Iris pigment epithelial cell (primary cell): ENCODE data around the gene KCNAB1.

ENCODE experiments used
- DNase-seq: peaks from one replicate; pipeline ENCODE4 v3.0.0-alpha.2; 2011; ENCODE audit warnings: low read depth

KCNAB1 gene

GRCh38 chr3:156497326-156497725 lies 376.9 kb downstream of the KCNAB1 start:
- DNase-seq = no peak

- DNase-seq = no peak
Observed at GRCh38 chr3:156498307-156498706, 377.9 kb downstream of the KCNAB1 start.

GRCh38 chr3:156507285-156507684 lies 386.9 kb downstream of the KCNAB1 start:
- no peak for DNase-seq

- DNase-seq = peak; percentile 64
Observed at GRCh38 chr3:156509189-156510174, 389.1 kb downstream of the KCNAB1 start.

DNA sequence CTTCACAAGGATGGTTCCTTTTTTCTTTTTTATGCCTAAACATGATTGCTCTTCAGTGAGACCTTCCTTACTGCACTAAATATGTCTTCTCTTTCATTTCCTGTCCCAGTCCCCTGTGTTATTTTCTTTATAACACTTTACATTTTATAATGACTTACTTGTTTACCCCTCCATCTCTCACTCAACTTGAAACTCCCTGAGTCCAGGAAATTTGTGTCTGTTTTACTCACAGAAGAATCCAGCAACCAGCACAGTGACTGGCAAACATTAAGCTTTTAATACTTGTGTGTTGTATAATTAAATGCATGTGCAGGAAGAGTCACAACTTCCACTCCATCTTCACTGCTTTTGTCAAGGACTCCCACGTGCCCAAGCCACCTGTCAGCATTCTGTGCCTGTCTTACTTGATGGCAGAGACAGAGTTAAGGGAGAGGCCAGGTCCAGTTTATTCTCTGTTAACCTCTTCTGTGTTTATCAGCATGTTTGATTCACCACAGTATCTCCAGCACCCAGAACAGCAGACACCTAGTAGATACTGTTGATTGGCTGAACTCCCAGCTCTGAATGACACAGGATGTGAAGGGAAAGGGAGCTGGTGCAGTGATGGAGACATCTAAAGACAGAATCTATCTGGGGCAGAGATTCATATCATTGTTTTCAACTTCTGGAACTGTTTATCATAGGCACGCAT lies 391.8 kb downstream of the KCNAB1 start:
- no peak for DNase-seq

- DNase-seq = no peak
Observed at GRCh38 chr3:156513619-156514018, 393.2 kb downstream of the KCNAB1 start.

DNA sequence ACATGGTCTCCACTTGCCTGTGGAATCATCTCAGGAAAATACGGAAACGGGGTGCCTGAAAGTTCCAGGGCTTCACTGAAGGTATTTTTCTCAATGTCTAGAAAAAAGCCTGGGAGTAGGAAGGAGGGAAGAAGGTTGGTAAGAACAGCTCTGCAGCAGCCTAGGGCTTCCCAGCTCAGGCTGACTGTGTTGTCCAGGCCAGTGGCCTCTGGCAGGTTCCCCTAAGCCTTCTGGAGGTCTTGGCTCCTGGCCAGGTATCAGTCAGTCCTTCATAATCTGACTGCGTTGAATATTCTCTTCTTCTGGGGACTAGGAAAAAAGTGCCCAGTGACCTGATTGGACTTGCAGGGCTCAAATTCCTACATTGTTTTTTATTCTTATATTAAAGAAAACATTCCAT lies 395.9 kb downstream of the KCNAB1 start:
- DNase-seq = no peak

DNA sequence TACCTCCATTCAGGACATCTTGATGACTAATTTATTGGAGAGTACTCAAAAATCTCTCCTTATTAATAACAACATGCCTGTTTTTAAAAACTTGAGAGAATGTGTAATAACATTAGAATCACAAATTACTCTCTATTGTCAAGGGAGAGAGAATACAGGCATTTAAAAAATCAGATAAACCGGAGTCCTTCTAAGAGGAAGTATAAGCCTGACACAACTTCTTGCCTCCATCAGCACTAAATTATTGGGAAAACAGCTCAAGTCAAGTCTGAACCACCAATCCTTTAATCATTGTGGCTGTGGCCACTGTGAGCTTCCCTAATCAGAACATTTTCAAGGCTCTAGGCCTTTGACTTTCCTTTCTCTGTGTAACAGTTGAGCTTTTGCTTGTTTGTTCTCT lies 396.6 kb downstream of the KCNAB1 start:
- no peak for DNase-seq

- DNase-seq = no peak
Observed at GRCh38 chr3:156518726-156519125, 398.3 kb downstream of the KCNAB1 start.

DNA sequence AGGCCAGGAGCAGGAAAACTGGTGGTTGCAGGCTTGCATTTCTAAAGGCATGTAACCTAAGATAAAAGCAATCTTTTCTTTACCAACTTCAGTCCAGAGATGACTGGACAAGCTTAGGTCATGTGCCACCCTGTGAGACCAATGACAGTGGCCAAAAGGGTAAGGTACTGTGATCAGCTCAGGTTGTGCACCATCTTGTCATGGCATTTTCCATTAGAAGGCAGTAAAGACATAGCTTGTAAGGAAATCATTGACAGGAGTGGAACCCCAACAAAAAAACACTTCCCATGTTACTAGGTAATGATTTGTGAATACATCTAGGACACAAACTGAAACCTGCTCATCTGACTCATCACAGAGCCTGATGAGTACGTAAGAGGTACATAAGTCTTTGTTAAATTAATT lies 399.4 kb downstream of the KCNAB1 start:
- DNase-seq = no peak

- no peak for DNase-seq
Observed at GRCh38 chr3:156522673-156523072, 402.3 kb downstream of the KCNAB1 start.

- peak; percentile 33 for DNase-seq
Observed at GRCh38 chr3:156525808-156526207, 405.4 kb downstream of the KCNAB1 start.

GRCh38 chr3:156527060-156527459 lies 406.7 kb downstream of the KCNAB1 start:
- no peak for DNase-seq

DNA sequence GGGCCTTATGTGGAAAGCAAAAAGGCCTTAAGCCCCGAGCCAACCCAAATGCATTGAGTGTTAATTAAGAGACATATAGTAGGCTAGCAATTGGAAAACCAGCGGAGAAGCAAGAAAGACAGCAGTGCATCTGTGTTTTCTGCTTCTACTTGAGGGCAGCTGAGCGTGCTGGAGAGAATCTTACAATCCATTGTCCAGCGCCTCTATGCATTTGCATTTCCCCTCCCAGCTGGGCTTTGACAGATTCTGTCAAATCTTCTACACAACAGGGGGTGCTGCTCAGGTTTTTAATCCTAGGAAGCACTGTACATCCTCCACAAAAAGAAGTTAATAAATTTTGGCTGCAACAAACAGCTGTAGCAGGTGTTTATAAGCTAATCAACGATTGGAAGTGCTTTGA lies 410.6 kb downstream of the KCNAB1 start:
- no peak for DNase-seq

- no peak for DNase-seq
Observed at GRCh38 chr3:156532730-156533129, 412.4 kb downstream of the KCNAB1 start.

DNA sequence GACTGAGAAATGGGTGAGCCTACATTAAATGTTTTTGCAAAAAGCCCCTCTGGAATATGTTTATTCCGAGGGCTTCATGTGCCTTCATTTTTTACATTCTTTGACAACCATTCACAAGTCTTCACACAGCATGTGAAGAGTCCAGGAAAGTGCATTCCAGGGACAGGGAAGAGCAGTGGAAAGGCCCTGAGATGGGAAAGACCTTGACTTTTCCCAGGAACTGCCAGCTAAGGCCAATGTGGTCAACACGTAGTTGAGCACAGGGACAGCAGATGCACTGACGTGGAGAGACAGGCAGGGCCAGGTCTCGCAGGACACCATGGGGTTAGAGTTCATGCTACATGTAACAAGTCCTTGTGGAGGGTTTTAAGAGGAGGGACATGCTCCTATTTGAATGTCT lies 412.8 kb downstream of the KCNAB1 start:
- DNase-seq = no peak

DNA sequence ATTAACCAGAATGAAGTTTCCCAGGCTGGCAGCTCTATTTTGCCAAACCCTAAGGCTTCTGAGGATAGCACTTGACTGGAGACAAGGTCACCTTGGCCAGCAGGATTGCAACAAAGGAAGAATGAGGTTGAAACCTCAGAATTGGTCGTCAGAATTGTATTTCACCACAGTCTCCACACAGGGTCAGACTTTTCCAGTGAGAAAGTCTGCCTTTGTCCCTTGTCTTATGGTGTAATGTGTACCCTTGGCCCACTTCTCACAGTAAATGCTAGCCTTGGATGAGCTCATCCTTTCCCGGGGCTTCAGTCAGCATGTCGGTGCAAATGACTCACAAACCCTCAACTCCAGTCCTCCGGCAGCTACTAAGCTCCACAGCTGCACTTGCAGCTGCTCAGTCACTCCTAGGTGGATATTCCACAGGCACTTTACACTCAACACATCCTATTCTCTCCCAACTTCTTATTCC lies 414.8 kb downstream of the KCNAB1 start:
- peak; percentile 100 for DNase-seq

GRCh38 chr3:156535798-156536197 lies 415.4 kb downstream of the KCNAB1 start:
- DNase-seq = no peak

DNA sequence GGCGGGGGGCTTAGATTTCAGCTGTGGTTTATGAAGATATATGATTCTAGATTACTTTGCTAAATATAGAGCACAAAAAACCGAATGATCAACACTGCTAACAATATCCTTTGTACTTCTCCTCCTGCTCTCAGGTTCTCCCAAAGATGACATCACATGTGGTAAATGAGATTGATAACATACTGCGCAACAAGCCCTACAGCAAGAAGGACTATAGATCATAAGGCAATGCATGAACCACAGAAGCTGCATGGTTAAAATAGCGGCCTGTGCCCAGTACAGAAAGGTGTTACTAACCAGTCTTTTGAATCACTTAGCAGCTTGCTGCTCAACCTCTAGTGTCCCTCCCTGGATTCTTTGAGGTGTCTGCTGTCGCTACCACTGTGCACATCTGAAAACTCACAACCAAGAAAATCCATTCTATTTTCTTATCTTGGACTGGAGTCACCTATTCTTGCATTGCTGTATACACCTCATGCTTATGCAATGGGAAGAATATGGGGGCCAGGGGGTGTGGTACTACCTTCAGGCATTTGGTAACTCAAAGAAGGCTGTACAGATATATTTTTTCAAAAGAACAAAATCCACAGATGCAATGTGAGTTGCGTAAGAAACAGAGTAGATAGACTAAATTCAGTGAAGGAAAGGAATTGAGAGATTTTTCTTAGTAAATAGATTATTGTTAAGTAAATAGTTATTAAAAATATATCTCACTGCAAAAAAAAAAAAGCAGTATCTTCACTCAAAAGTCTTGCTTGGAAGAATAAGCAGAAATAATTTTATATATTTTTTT lies 416.3 kb downstream of the KCNAB1 start:
- DNase-seq = peak; percentile 41

DNA sequence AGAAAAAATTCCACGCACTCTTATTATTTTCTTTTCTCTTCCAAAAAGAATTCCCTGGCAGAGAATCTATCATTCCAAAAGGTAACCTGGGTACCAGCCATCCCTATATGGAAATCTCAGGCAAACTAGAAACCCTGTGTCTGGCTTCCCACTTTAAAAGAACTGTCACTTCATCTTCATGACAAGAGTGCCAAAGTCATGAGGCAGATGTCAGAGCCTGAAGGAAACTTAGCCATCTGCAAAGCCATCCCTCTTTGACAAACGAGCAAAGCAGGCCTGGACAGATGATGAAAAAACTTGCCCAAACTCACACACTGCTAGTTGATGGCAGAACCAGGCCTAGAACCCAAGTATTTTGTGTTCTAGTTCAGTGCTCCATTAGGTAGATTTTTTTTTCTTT lies 418.7 kb downstream of the KCNAB1 start:
- no peak for DNase-seq

GRCh38 chr3:156539802-156540201 lies 419.4 kb downstream of the KCNAB1 start:
- DNase-seq = no peak
